Neural progenitor cell (in vitro differentiated cells): ENCODE results near the gene ITGA1.

Source experiments
- EZH2 ChIP-seq: fragments of 200-600 bp; sonication (generic); IDR thresholded peaks from 2 replicates; pipeline ENCODE4 v1.6.1; 2017; ENCODE audit warnings: antibody characterized with exemption, mild to moderate bottlenecking, moderate library complexity
- EZH2phosphoT487 ChIP-seq: fragments of 200-600 bp; sonication (generic); IDR thresholded peaks from 2 replicates; pipeline ENCODE4 v1.6.1; 2017; ENCODE audit warnings: antibody characterized with exemption
- TF ChIP-seq, protein P1 (sequence below): fragments of 200-600 bp; sonication (generic); IDR thresholded peaks from 2 replicates; pipeline ENCODE4 v1.5.1; 2017; ENCODE audit warnings: antibody characterized with exemption, mild to moderate bottlenecking

DNA sequence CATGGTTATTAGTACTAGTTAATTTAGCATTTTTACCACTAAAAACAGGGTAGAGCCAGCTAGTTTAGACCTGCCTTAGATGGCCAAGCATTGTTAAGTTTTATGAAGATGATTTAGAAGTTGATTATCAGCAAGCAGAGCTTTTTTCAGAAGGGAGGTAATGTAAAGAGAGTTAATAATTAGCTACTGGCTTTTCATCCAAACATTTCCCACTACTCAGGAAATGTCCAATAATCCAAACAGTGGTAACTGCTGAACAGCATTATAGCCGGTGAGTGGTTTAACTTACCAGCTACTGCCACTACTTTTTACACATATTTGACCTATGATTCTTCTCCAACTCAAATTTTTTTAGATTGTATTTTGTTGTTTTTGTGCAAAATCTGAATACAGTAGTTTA, 1.7 kb downstream of the ITGA1 start:
- TF ChIP-seq, protein P1, sequence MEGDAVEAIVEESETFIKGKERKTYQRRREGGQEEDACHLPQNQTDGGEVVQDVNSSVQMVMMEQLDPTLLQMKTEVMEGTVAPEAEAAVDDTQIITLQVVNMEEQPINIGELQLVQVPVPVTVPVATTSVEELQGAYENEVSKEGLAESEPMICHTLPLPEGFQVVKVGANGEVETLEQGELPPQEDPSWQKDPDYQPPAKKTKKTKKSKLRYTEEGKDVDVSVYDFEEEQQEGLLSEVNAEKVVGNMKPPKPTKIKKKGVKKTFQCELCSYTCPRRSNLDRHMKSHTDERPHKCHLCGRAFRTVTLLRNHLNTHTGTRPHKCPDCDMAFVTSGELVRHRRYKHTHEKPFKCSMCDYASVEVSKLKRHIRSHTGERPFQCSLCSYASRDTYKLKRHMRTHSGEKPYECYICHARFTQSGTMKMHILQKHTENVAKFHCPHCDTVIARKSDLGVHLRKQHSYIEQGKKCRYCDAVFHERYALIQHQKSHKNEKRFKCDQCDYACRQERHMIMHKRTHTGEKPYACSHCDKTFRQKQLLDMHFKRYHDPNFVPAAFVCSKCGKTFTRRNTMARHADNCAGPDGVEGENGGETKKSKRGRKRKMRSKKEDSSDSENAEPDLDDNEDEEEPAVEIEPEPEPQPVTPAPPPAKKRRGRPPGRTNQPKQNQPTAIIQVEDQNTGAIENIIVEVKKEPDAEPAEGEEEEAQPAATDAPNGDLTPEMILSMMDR, result no peak
- TF ChIP-seq EZH2phosphoT487, result no peak
- TF ChIP-seq EZH2, result no peak
